RWPE2 (cell line): ENCODE data around the gene KMT2C.
"Not testable (repeated sequence)": the region's sequence is repeated elsewhere in the genome, so short reads cannot be mapped to it uniquely, and the experiment has no call there.

Experiments used
- ATAC-seq: fragments of 200-7000 bp; cut with Tn5 transposase; 3 replicates; pipeline ENCODE4 v1.9.1; 2021; ENCODE audit warnings: low read depth
- DNase-seq: peaks from one replicate; pipeline ENCODE4 v3.0.0-alpha.2; 2020; ENCODE audit warnings: low spot score
- H3K27ac ChIP-seq: fragments of 450-650 bp; 2 replicates; pipeline ENCODE4 v1.5.1; 2017; ENCODE audit warnings: mild to moderate bottlenecking; ENCODE audit not compliant: poor library complexity, severe bottlenecking
- H3K27me3 ChIP-seq: fragments of 250-450 bp; sonication (Bioruptor Pico); 2 replicates; pipeline ENCODE4 v1.5.1; 2021; ENCODE audit warnings: mild to moderate bottlenecking, moderate library complexity; ENCODE audit not compliant: insufficient read depth, poor library complexity, severe bottlenecking
- H3K36me3 ChIP-seq: fragments of 250-450 bp; sonication (Bioruptor Pico); 2 replicates; pipeline ENCODE4 v1.5.1; 2020; ENCODE audit warnings: low read depth, mild to moderate bottlenecking, moderate library complexity
- H3K4me1 ChIP-seq: fragments of 250-450 bp; sonication (Bioruptor Pico); 2 replicates; pipeline ENCODE4 v1.5.1; 2021; ENCODE audit warnings: mild to moderate bottlenecking, moderate library complexity; ENCODE audit not compliant: insufficient read depth, poor library complexity, severe bottlenecking
- H3K4me3 ChIP-seq: fragments of 250-450 bp; sonication (Bioruptor Pico); 2 replicates; pipeline ENCODE4 v1.5.1; 2021; ENCODE audit warnings: mild to moderate bottlenecking, moderate library complexity; ENCODE audit not compliant: severe bottlenecking
- H3K9me3 ChIP-seq: fragments of 250-450 bp; sonication (Bioruptor Pico); 2 replicates; pipeline ENCODE4 v1.5.1; 2021; ENCODE audit warnings: mild to moderate bottlenecking, moderate library complexity; ENCODE audit not compliant: severe bottlenecking
- TF ChIP-seq, protein P1 (sequence below): fragments of 450-650 bp; IDR thresholded peaks from one replicate; pipeline ENCODE4 v1.5.1; 2017; ENCODE audit warnings: mild to moderate bottlenecking, moderate library complexity; ENCODE audit not compliant: poor library complexity, severe bottlenecking

The KMT2C gene

DNA sequence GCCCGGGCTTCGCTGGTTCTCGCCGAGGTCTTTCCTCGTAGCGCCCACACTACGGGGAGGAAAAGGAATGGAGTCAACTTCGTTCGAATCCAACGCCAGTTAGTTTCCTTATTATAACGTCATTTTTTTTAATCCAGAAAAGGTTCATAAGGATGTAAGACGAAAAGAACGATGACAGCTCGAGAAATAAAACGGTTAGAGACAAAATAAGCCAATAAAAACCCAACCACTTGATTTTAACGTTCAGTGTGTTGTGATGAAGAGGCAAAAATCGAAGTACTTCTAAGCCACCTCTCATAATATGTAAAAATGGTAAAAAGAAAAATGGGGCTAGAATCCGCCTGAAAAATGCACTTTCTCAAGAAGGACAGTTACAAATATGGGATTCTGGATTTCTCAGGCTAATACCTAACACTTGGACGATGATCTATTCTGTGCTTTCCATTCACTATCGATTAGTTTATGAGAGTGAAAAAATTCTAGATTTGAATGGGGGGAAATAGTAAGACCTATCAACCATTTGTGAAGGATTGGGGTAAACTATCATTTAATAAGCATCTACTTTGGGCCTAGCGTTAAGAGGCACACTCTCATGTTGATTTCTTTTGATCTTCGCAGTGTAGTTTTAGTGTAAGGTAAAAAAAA, 1.2 kb upstream of the KMT2C start:
- DNase-seq, ATAC-seq: not testable (repeated sequence)

DNA sequence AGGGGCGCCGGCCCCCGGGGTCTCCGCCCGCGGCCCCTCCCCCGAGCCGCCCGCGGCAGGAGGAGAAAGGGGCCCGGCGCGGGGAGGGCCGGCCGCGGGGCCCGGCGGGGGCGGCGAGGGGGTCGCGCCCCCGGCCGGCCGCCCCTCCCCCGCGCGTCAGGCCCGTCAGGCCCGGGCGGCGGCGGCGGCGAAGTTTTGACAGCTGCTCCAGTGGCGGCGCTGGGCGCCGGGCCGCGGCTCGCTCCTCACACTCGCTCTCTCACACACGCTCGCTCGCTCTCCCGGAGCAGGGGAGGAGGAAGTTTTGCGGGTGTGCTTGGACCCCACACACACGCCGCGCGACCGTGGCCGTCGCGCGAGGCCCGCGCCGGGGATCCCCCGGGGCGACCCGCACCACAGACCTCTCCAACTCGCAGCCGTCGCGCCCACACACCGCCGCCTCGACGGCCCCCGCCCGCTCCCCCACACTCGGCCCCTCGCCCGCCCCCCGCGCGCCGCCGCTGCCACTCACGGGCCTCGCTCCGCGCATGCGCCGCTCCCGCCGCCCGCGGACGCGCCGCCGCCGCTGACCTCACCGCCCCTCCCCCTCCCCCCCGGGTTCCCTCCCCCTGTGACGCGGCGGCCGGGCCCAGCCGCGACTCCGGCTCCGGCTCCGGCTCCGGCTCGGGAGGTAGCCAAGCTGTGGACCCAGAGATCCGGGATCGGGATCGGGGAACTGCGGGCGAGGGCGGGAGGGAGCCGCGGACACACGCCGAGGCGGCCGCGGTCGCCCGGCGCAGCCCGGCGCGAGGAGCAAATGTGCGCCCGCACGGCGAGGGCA, 518 bp upstream of the KMT2C start:
- H3K4me3 ChIP-seq: peak overlapping the region; percentile 77
- no peaks in the 10 kb centered on the region for H3K9me3 ChIP-seq
- TF ChIP-seq, protein P1, sequence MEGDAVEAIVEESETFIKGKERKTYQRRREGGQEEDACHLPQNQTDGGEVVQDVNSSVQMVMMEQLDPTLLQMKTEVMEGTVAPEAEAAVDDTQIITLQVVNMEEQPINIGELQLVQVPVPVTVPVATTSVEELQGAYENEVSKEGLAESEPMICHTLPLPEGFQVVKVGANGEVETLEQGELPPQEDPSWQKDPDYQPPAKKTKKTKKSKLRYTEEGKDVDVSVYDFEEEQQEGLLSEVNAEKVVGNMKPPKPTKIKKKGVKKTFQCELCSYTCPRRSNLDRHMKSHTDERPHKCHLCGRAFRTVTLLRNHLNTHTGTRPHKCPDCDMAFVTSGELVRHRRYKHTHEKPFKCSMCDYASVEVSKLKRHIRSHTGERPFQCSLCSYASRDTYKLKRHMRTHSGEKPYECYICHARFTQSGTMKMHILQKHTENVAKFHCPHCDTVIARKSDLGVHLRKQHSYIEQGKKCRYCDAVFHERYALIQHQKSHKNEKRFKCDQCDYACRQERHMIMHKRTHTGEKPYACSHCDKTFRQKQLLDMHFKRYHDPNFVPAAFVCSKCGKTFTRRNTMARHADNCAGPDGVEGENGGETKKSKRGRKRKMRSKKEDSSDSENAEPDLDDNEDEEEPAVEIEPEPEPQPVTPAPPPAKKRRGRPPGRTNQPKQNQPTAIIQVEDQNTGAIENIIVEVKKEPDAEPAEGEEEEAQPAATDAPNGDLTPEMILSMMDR: no peak
- ATAC-seq (peak; percentile 63), DNase-seq (peak; percentile 84)
- no peaks in the 10 kb centered on the region for H3K27me3 ChIP-seq
- H3K4me1 ChIP-seq: peaks cover 5% of the 10 kb centered on the region
- no peaks in the 10 kb centered on the region for H3K36me3 ChIP-seq
- H3K27ac ChIP-seq: peak overlapping the region; percentile 75

More for the DNA sequence above, 1.2 kb upstream of the KMT2C start:
- not testable (repeated sequence) for H3K36me3 ChIP-seq, H3K27me3 ChIP-seq, H3K9me3 ChIP-seq, H3K4me1 ChIP-seq
- Histone ChIP-seq H3K4me3 (peak overlapping the region; percentile 77), H3K27ac (peak overlapping the region; percentile 75)

GRCh38 chr7:152434511-152435383, 1.1 kb downstream of the KMT2C start:
- Histone ChIP-seq H3K4me3 (peak overlapping the region; percentile 77), H3K27ac (peak overlapping the region; percentile 75)
- not testable (repeated sequence) for H3K4me1 ChIP-seq, DNase-seq, H3K36me3 ChIP-seq, H3K27me3 ChIP-seq, H3K9me3 ChIP-seq
- peak; percentile 28; the same call in 2 of the 3 replicates for ATAC-seq

GRCh38 chr7:152433721-152434490, 1.9 kb downstream of the KMT2C start:
- not testable (repeated sequence) for H3K36me3 ChIP-seq, H3K27me3 ChIP-seq, DNase-seq, H3K4me1 ChIP-seq, H3K9me3 ChIP-seq
- peak overlapping the region; percentile 77 for H3K4me3 ChIP-seq
- H3K27ac ChIP-seq: peak overlapping the region; percentile 75
- peak; percentile 41 for ATAC-seq

DNA sequence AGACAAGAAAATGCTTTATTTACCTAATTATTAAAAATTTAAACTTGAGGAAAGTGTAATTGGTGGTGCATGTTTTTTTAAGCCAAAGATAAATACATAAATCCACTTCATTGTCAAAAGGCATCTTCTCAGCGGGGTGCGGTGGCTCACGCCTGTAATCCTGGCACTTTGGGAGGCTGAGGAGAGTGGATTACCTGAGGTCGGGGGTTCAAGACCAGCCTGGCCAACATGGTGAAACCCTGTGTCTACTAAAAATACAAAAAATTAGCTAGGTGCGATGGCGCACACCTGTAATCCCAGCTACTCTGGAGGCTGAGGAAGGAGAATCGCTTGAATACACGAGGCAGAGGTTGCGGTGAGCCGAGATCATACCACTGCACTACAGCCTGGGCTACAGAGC, 3.1 kb downstream of the KMT2C start:
- not testable (repeated sequence) for H3K4me1 ChIP-seq, H3K9me3 ChIP-seq, H3K27me3 ChIP-seq, H3K4me3 ChIP-seq, ATAC-seq, DNase-seq, H3K36me3 ChIP-seq, H3K27ac ChIP-seq

DNA sequence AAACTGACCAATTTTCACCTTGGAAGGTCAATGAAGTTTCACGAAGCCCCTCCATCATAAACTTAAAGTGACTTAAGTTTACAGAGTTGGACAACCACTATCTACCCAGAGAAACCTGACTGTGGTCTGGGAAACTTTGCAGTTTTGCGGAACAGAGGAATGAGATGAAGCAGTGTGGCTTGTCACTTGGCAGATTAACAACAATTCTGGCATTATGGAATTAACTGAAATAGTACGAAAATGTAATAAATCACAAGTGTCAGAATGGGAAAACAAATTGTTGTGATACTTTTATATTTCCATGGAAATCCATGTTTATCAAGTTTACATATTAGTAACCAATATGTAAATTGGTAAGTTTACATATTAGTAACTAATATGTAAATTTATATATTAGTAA, 4.9 kb downstream of the KMT2C start:
- DNase-seq (no peak), ATAC-seq (no peak)
- H3K36me3 ChIP-seq: no peaks in the 10 kb centered on the region
- no peaks in the 10 kb centered on the region for H3K4me1 ChIP-seq
- H3K27me3 ChIP-seq: no peaks in the 10 kb centered on the region
- H3K4me3 ChIP-seq: no peak overlapping the region
- H3K27ac ChIP-seq: no peak overlapping the region
- H3K9me3 ChIP-seq: no peaks in the 10 kb centered on the region
- TF ChIP-seq, protein P1: no peak

GRCh38 chr7:152430118-152430517, 5.7 kb downstream of the KMT2C start:
- not testable (repeated sequence) for ATAC-seq, H3K36me3 ChIP-seq, H3K4me1 ChIP-seq

More at GRCh38 chr7:152430118-152430517, 5.7 kb downstream of the KMT2C start:
- H3K27me3 ChIP-seq, H3K9me3 ChIP-seq, H3K4me3 ChIP-seq, H3K27ac ChIP-seq, DNase-seq: not testable (repeated sequence)
